PC-9 (cell line): ENCODE measurements around the gene ATP2C2. TPM values are rescaled to one million over a fixed set of nuclear protein-coding genes. Genes with fewer than 3 reads are reported as not detected.

Source experiments
- BruUV-seq: library from RNA; stranded (reverse); fragments of 400-500 nt; replicated peaks from 2 replicates; lab custom pipeline; 2021; lab: Mats Ljungman, UMichigan
- CTCF ChIA-PET: fragments of 300-600 bp; sonication (Branson Sonifier 250); formaldehyde crosslinking; loops from one replicate; lab custom pipeline; 2022; ENCODE audit warnings: antibody characterized with exemption; lab: Charles Lee
- POLR2A ChIA-PET: fragments of 300-600 bp; sonication (Branson Sonifier 250); formaldehyde crosslinking; loops from one replicate; lab custom pipeline; 2022; ENCODE audit warnings: antibody characterized with exemption; ENCODE audit not compliant: unreplicated experiment; lab: Charles Lee
- DNase-seq, 2 experiments: peaks; one replicate each; pipeline versions ENCODE4 v3.0.0 to v3.0.0-alpha.2; 2015 to 2022; ENCODE audit warnings: mixed read lengths in 1 of 2
- H2AFZ ChIP-seq: fragments of 200-600 bp; sonication (generic); 2 replicates; pipeline ENCODE4 v1.8.1; 2017; ENCODE audit warnings: antibody characterized with exemption
- H3F3A ChIP-seq: fragments of 200-600 bp; sonication (generic); 2 replicates; pipeline ENCODE4 v1.8.1; 2017; ENCODE audit warnings: antibody characterized with exemption, mild to moderate bottlenecking, low read depth; ENCODE audit not compliant: insufficient read depth
- H3K27ac ChIP-seq: fragments of 200-600 bp; sonication (generic); 2 replicates; pipeline ENCODE4 v1.6.1; 2016; ENCODE audit warnings: mixed run types
- H3K27me3 ChIP-seq: fragments of 200-600 bp; sonication (generic); 2 replicates; pipeline ENCODE4 v1.6.1; 2016; ENCODE audit warnings: low read depth, mixed run types; ENCODE audit not compliant: insufficient read depth
- H3K36me3 ChIP-seq: fragments of 200-600 bp; sonication (generic); 2 replicates; pipeline ENCODE4 v1.6.1; 2016; ENCODE audit warnings: low read depth, mixed run types
- H3K4me1 ChIP-seq: fragments of 200-600 bp; sonication (generic); replicated peaks from 2 replicates; pipeline ENCODE4 v1.6.1; 2016; ENCODE audit warnings: mixed run types; ENCODE audit not compliant: insufficient read depth
- H3K4me2 ChIP-seq: fragments of 200-600 bp; sonication (generic); 2 replicates; pipeline ENCODE4 v1.6.1; 2017; ENCODE audit warnings: mixed run types
- H3K4me3 ChIP-seq: fragments of 200-600 bp; sonication (generic); 2 replicates; pipeline ENCODE4 v1.6.1; 2016; ENCODE audit warnings: mixed run types
- H3K79me2 ChIP-seq: fragments of 200-600 bp; sonication (generic); 2 replicates; pipeline ENCODE4 v1.6.1; 2017; ENCODE audit warnings: low read depth, mixed run types
- H3K9me2 ChIP-seq: fragments of 200-600 bp; sonication (generic); 2 replicates; pipeline ENCODE4 v1.8.1; 2017; ENCODE audit warnings: mild to moderate bottlenecking; ENCODE audit not compliant: insufficient read depth
- H3K9me3 ChIP-seq: fragments of 200-600 bp; sonication (generic); 2 replicates; pipeline ENCODE4 v1.8.1; 2016; ENCODE audit warnings: low read depth; ENCODE audit not compliant: insufficient read depth
- H4K20me1 ChIP-seq: fragments of 200-600 bp; sonication (generic); 2 replicates; pipeline ENCODE4 v1.8.1; 2017; ENCODE audit not compliant: insufficient read depth
- EZH2 ChIP-seq: fragments of 200-600 bp; sonication (generic); IDR thresholded peaks from 2 replicates; pipeline ENCODE4 v1.8.0; 2017; ENCODE audit warnings: antibody characterized with exemption, low read depth
- intact Hi-C: fragments of 100-400 bp; cut with micrococcal nuclease; formaldehyde crosslinking; loops from one replicate; pipeline ENCODE4 v1.10.0; 2022; ENCODE audit not compliant: unreplicated experiment
- total RNA-seq: library from RNA; stranded (reverse); gene quantifications from 2 replicates; pipeline ENCODE4 v1.2.3, GENCODE V29; 2021
- TF ChIP-seq, protein P1 (sequence below): fragments of 200-600 bp; sonication (generic); conservative IDR thresholded peaks from 2 replicates; pipeline ENCODE4 v1.6.1; 2017; ENCODE audit warnings: mixed run types, antibody characterized with exemption, mild to moderate bottlenecking, moderate library complexity

Gene ATP2C2
- total RNA-seq, 1 experiment from 2014 or later: 17.2 TPM

DNA sequence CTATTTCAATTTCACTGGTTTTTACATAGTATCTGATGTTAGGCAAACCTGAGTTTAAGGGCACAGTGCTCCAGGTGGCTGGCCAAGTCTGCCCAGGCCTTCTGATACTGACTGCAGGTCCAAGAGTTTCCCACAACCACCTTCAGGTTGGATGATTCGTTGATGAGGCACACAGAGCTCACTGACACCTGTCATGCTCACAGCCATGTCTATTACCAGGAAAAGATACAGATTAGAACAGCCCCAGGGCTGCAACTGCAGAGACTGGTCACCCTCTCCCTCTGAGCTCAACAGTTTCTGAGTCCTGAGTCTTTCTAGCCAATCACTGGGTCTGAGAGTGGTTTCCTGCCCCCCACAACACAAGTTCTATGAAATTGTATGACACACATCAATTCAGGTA, 98.9 kb downstream of the ATP2C2 start:
- H4K20me1 ChIP-seq: no peaks in the 10 kb centered on the region
- H3K36me3 ChIP-seq: peaks cover 36% of the 10 kb centered on the region
- H3F3A ChIP-seq: peaks cover 11% of the 10 kb centered on the region
- ChIA-PET POLR2A (no interaction called here), CTCF (no interaction called here)
- H3K4me3 ChIP-seq: no peak overlapping the region
- no peak for DNase-seq
- intact Hi-C loops: no loop called here
- no peak overlapping the region for H3K27ac ChIP-seq
- TF ChIP-seq, protein P1, sequence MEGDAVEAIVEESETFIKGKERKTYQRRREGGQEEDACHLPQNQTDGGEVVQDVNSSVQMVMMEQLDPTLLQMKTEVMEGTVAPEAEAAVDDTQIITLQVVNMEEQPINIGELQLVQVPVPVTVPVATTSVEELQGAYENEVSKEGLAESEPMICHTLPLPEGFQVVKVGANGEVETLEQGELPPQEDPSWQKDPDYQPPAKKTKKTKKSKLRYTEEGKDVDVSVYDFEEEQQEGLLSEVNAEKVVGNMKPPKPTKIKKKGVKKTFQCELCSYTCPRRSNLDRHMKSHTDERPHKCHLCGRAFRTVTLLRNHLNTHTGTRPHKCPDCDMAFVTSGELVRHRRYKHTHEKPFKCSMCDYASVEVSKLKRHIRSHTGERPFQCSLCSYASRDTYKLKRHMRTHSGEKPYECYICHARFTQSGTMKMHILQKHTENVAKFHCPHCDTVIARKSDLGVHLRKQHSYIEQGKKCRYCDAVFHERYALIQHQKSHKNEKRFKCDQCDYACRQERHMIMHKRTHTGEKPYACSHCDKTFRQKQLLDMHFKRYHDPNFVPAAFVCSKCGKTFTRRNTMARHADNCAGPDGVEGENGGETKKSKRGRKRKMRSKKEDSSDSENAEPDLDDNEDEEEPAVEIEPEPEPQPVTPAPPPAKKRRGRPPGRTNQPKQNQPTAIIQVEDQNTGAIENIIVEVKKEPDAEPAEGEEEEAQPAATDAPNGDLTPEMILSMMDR: no peak
- TF ChIP-seq EZH2: no peak
- no peaks in the 10 kb centered on the region for H3K27me3 ChIP-seq
- no peaks in the 10 kb centered on the region for H3K4me1 ChIP-seq
- H2AFZ ChIP-seq: no peak overlapping the region
- no peaks in the 10 kb centered on the region for H3K79me2 ChIP-seq
- no peak overlapping the region for H3K4me2 ChIP-seq
- peaks cover 8% of the 10 kb centered on the region; the same call in 1 of the 2 replicates for H3K9me3 ChIP-seq
- no peaks in the 10 kb centered on the region for H3K9me2 ChIP-seq
- no TSS peak for BruUV-seq

DNA sequence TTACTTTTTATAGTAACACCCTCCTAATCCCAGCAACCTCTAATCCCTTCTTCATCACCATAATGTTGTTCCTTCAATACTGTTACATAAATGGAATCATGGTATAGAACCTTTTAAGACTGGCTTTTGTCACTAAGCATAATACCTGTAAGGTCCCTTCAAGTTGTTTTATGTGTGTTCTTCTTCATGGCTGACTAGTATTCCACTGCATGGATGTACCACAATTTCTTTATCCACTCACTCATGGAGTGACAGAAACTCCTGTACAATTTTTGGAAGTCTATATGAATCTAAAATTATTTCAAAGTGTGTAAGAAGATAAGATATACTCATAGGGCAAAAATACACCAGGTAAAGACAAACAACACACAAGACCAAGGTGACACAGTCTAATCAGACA, 99.4 kb downstream of the ATP2C2 start:
- no peaks in the 10 kb centered on the region for H3K9me2 ChIP-seq
- H3K79me2 ChIP-seq: no peaks in the 10 kb centered on the region
- no peaks in the 10 kb centered on the region for H3K4me1 ChIP-seq
- TF ChIP-seq, protein P1: no peak
- no peak for TF ChIP-seq EZH2
- BruUV-seq: no TSS peak
- H3F3A ChIP-seq: peaks cover 11% of the 10 kb centered on the region
- H3K4me2 ChIP-seq: no peak overlapping the region
- intact Hi-C loops: no loop called here
- no peak overlapping the region for H2AFZ ChIP-seq
- no peak for DNase-seq
- H4K20me1 ChIP-seq: no peaks in the 10 kb centered on the region
- no peak overlapping the region for H3K27ac ChIP-seq
- H3K27me3 ChIP-seq: no peaks in the 10 kb centered on the region
- peaks cover 40% of the 10 kb centered on the region for H3K36me3 ChIP-seq
- peaks cover 8% of the 10 kb centered on the region; the same call in 1 of the 2 replicates for H3K9me3 ChIP-seq
- H3K4me3 ChIP-seq: no peak overlapping the region
- CTCF ChIA-PET: no interaction called here
- POLR2A ChIA-PET: no interaction called here

DNA sequence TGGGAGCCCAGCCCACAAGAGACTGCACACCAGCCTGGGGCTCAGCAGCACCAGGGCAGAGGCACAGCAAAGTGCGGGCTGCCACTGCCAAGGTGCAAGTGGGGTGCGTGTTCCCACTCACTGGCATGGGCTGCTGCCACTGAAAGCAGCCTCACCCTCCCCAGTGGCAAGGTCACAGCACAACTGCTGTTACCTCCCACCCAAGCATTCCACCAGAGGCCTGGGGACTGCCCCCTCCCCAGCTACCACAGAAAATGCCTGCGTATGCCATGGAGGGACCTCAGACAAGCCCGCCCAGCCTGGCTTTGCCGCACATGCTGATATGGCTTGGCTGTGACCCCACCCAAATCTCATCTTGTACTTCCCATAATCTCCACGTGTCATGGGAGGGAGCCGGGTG, 103.0 kb downstream of the ATP2C2 start:
- H3K4me3 ChIP-seq: no peak overlapping the region
- no peaks in the 10 kb centered on the region for H4K20me1 ChIP-seq
- POLR2A ChIA-PET: no interaction called here
- peaks cover 41% of the 10 kb centered on the region for H3K36me3 ChIP-seq
- H3K4me1 ChIP-seq: peaks cover 16% of the 10 kb centered on the region
- H3K9me3 ChIP-seq: peaks cover 8% of the 10 kb centered on the region; the same call in 1 of the 2 replicates
- H3K4me2 ChIP-seq: no peak overlapping the region
- H3K27ac ChIP-seq: no peak overlapping the region
- CTCF ChIA-PET: no interaction called here
- H2AFZ ChIP-seq: no peak overlapping the region
- peaks cover 22% of the 10 kb centered on the region for H3F3A ChIP-seq
- intact Hi-C loops: no loop called here
- no TSS peak for BruUV-seq
- TF ChIP-seq, protein P1: no peak
- no peak for TF ChIP-seq EZH2
- H3K27me3 ChIP-seq: no peaks in the 10 kb centered on the region
- peaks cover 11% of the 10 kb centered on the region for H3K79me2 ChIP-seq
- no peaks in the 10 kb centered on the region for H3K9me2 ChIP-seq
- no peak for DNase-seq
